Germinal center (tissue), 1 donor: ENCODE results near the gene WDR5B.
"Not testable (repeated sequence)": the region's sequence is repeated elsewhere in the genome, so short reads cannot be mapped to it uniquely, and the experiment has no call there.

Source experiments
- DNase-seq: peaks from one replicate; pipeline ENCODE4 v3.0.0; 2012; ENCODE audit warnings: mixed read lengths, low spot score

WDR5B gene

GRCh38 chr3:122415762-122416654 lies at the start of gene WDR5B:
Gene WDR5B (minus strand): TSS chr3:122416062. CDS start chr3:122415528, 534 bp downstream.
- peak; percentile 100 for DNase-seq

- DNase-seq = no peak
Observed at GRCh38 chr3:122464659-122465058, 48.8 kb upstream of the WDR5B start.

GRCh38 chr3:122462406-122462805 lies 46.5 kb upstream of the WDR5B start:
- DNase-seq = no peak

- no peak for DNase-seq
Observed at GRCh38 chr3:122461806-122462205, 45.9 kb upstream of the WDR5B start.

- no peak for DNase-seq
Observed at GRCh38 chr3:122458992-122459391, 43.1 kb upstream of the WDR5B start.

- DNase-seq = no peak
Observed at GRCh38 chr3:122457706-122458105, 41.8 kb upstream of the WDR5B start.

GRCh38 chr3:122456074-122456473 lies 40.2 kb upstream of the WDR5B start:
- no peak for DNase-seq

- no peak for DNase-seq
Observed at GRCh38 chr3:122451371-122451770, 35.5 kb upstream of the WDR5B start.

- DNase-seq = not testable (repeated sequence)
Observed at GRCh38 chr3:122448218-122448617, 32.4 kb upstream of the WDR5B start.

GRCh38 chr3:122444491-122444887 lies 28.6 kb upstream of the WDR5B start:
- not testable (repeated sequence) for DNase-seq

- DNase-seq = not testable (repeated sequence)
Observed at GRCh38 chr3:122443762-122444490, 28.1 kb upstream of the WDR5B start.

GRCh38 chr3:122443090-122443489 lies 27.2 kb upstream of the WDR5B start:
- DNase-seq = no peak

GRCh38 chr3:122435950-122436349 lies 20.1 kb upstream of the WDR5B start:
- no peak for DNase-seq

GRCh38 chr3:122430371-122430770 lies 14.5 kb upstream of the WDR5B start:
- DNase-seq = no peak

- DNase-seq = no peak
Observed at GRCh38 chr3:122427857-122428471, 12.1 kb upstream of the WDR5B start.

- no peak for DNase-seq
Observed at GRCh38 chr3:122421836-122422235, 6.0 kb upstream of the WDR5B start.

GRCh38 chr3:122421101-122421500 lies 5.2 kb upstream of the WDR5B start:
- no peak for DNase-seq

- no peak for DNase-seq
Observed at GRCh38 chr3:122416966-122417365, 1.1 kb upstream of the WDR5B start.

GRCh38 chr3:122415104-122415744 lies 638 bp downstream of the WDR5B start:
- peak; percentile 70 for DNase-seq

GRCh38 chr3:122414391-122414790 lies 1.5 kb downstream of the WDR5B start:
- DNase-seq = no peak

- DNase-seq = no peak
Observed at GRCh38 chr3:122410639-122411038, 5.2 kb downstream of the WDR5B start.

- DNase-seq = no peak
Observed at GRCh38 chr3:122410111-122410510, 5.8 kb downstream of the WDR5B start.
